Stimulated activated effector memory CD8-positive, alpha-beta T cell treated with anti-CD3 and anti-CD28 coated beads, Interleukin-12 subunit alpha, Interleukin-12 subunit beta, amount 100 ng/mL, for 72 hours (primary cell): ENCODE data around the gene RPL7A.
"Not testable (repeated sequence)": the region's sequence is repeated elsewhere in the genome, so short reads cannot be mapped to it uniquely, and the experiment has no call there.

ENCODE experiments used
- ATAC-seq: fragments of 150-1000 bp; cut with Tn5 transposase; 2 replicates; pipeline ENCODE4 v1.10.0; 2021
- DNase-seq, 2 donors: peaks; one replicate each; pipeline ENCODE4 v3.0.0; 2021 to 2022; ENCODE audit warnings: low spot score in 2 of 2
- H3K27ac Mint-ChIP-seq: one replicate; pipeline ENCODE4 v1.8.0; 2022; ENCODE audit warnings: mild to moderate bottlenecking, mixed read lengths
- H3K36me3 Mint-ChIP-seq: one replicate; pipeline ENCODE4 v1.8.0; 2022; ENCODE audit warnings: mild to moderate bottlenecking, mixed read lengths
- H3K4me1 Mint-ChIP-seq: one replicate; pipeline ENCODE4 v1.8.0; 2022; ENCODE audit warnings: mixed read lengths
- H3K4me3 Mint-ChIP-seq: one replicate; pipeline ENCODE4 v1.8.0; 2022; ENCODE audit warnings: mild to moderate bottlenecking, mixed read lengths
- H3K9me3 Mint-ChIP-seq: one replicate; pipeline ENCODE4 v1.8.0; 2022; ENCODE audit warnings: mixed read lengths

RPL7A gene

GRCh38 chr9:133321411-133321935 lies 26.5 kb upstream of the RPL7A start:
- Mint-ChIP-seq H3K4me1 (peaks cover 10% of the 10 kb centered on the region), H3K36me3 (no peaks in the 10 kb centered on the region), H3K4me3 (no peak overlapping the region), H3K27ac (no peak overlapping the region), H3K9me3 (no peaks in the 10 kb centered on the region)
- ATAC-seq (no peak), DNase-seq (no peak)

DNA sequence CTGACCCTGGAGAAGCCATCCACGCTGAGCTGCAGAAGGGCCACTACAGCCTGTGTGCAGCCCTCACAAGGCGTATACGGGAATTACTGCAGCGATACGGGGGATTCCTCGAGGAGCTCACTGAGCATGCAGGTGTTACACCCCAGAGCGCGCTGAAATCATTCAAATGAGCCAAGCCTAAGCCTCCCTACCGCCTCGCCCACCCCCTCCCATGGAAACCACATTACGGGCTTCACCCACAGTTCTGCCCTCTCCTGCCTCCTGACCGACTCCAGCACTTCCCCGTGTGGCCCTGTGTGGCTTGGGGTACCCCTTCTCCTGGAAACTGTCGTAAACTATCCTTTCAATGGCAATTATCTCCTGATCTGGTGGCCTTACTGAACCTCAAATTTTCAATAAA lies 25.3 kb upstream of the RPL7A start:
- H3K27ac Mint-ChIP-seq, result no peak overlapping the region
- no peaks in the 10 kb centered on the region for H3K9me3 Mint-ChIP-seq
- H3K4me3 Mint-ChIP-seq, result no peak overlapping the region

GRCh38 chr9:133323211-133323610 lies 24.8 kb upstream of the RPL7A start:
- Mint-ChIP-seq H3K4me1 (peaks cover 10% of the 10 kb centered on the region), H3K27ac (no peak overlapping the region), H3K4me3 (no peak overlapping the region), H3K36me3 (peaks cover 2% of the 10 kb centered on the region), H3K9me3 (no peaks in the 10 kb centered on the region)
- DNase-seq (no peak), ATAC-seq (no peak)

More for the DNA sequence above, 25.3 kb upstream of the RPL7A start:
- no peak for ATAC-seq
- Mint-ChIP-seq H3K4me1 (peaks cover 10% of the 10 kb centered on the region), H3K36me3 (no peaks in the 10 kb centered on the region)
- DNase-seq, result no peak

GRCh38 chr9:133323991-133324703 lies 23.9 kb upstream of the RPL7A start:
- Mint-ChIP-seq H3K36me3 (peaks cover 11% of the 10 kb centered on the region), H3K27ac (no peak overlapping the region), H3K9me3 (no peaks in the 10 kb centered on the region), H3K4me3 (no peak overlapping the region), H3K4me1 (peaks cover 16% of the 10 kb centered on the region)
- DNase-seq (no peak), ATAC-seq (no peak)

- H3K27ac Mint-ChIP-seq, DNase-seq, H3K9me3 Mint-ChIP-seq, ATAC-seq, H3K4me3 Mint-ChIP-seq: not testable (repeated sequence)
- Mint-ChIP-seq H3K36me3 (peaks cover 38% of the 10 kb centered on the region), H3K4me1 (peaks cover 19% of the 10 kb centered on the region)
Observed at GRCh38 chr9:133327021-133327420, 21.0 kb upstream of the RPL7A start.

DNA sequence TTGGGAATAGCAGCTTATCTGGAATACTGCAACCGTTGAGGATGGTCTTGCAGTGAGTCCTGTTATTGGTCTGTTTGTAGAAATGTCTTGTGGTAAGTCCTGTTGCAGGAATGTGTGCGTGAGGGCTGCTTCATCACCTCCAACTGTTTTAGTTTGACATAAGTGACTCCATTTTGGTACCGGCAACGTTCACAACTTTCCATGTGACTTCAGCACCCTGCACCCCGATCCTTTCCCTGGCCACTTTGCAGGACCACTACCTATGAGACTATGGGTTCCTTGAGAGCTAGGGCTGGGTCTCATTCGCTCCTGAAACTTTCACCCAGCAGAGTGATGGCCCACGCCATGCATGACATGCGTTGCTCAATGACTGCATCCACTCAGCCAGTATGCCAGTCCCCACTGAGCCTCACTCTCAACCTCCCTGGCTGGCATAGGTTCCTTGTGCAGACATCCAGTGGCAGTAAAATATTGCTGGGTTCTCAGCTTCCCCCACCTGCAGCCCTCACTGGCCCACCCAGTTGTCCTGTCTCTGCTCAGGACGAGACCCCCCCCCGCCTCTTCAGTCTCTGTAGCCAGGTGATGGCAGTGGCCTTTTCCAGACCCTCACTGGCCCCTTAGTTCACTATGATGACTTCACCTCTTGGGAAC lies 20.1 kb upstream of the RPL7A start:
- H3K4me3 Mint-ChIP-seq, result no peak overlapping the region
- peaks cover 47% of the 10 kb centered on the region for H3K36me3 Mint-ChIP-seq
- peak overlapping the region; percentile 11 for H3K27ac Mint-ChIP-seq
- no peak for DNase-seq
- H3K9me3 Mint-ChIP-seq, result no peaks in the 10 kb centered on the region
- H3K4me1 Mint-ChIP-seq, result peaks cover 27% of the 10 kb centered on the region
- ATAC-seq, result no peak

GRCh38 chr9:133329306-133330156 lies 18.5 kb upstream of the RPL7A start:
- H3K27ac Mint-ChIP-seq, H3K4me3 Mint-ChIP-seq, H3K9me3 Mint-ChIP-seq, DNase-seq, ATAC-seq: not testable (repeated sequence)
- peaks cover 63% of the 10 kb centered on the region for H3K36me3 Mint-ChIP-seq
- H3K4me1 Mint-ChIP-seq, result peaks cover 26% of the 10 kb centered on the region

GRCh38 chr9:133331221-133331620 lies 16.8 kb upstream of the RPL7A start:
- no peak for ATAC-seq
- H3K27ac Mint-ChIP-seq, result no peak overlapping the region
- no peak for DNase-seq
- peaks cover 80% of the 10 kb centered on the region for H3K36me3 Mint-ChIP-seq
- no peak overlapping the region for H3K4me3 Mint-ChIP-seq
- H3K9me3 Mint-ChIP-seq, result no peaks in the 10 kb centered on the region
- peaks cover 39% of the 10 kb centered on the region for H3K4me1 Mint-ChIP-seq

DNA sequence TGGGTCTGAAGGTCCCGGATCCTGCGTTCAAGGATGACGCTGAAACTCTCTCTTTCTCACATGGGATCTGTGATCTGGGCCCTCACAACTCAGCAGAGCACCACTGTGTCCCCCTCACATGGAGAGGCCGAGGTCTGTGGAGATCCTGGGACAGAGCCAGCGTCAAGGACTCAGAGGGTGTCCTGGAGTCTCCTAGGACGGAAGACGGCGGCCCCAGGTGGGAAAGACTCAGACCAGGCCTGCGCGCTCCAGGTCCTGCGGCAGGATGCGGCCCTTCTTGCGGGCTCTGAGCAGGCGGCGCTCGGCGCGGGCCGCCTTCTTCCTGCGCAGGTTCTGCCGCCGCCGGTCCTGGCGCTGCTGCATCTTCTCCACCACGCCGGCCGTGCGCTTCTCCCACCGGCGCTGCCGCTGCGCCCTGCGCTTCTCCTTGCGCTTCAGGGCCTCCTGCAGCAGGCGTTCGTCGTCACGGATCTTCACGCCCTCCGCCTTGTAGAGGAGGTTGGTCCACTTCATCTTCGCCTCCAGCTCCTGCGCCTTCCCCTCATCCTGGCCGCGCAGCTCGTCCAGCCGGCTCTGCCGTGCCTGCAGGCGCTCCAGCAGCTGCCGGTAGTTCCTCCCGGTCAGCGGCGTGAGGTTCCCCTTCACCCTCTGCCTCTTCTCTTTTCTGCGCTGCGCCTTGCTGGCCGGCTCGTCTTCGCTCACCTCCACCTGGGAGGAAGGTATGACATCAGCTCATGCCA lies 16.2 kb upstream of the RPL7A start:
- peaks cover 86% of the 10 kb centered on the region for H3K36me3 Mint-ChIP-seq

DNA sequence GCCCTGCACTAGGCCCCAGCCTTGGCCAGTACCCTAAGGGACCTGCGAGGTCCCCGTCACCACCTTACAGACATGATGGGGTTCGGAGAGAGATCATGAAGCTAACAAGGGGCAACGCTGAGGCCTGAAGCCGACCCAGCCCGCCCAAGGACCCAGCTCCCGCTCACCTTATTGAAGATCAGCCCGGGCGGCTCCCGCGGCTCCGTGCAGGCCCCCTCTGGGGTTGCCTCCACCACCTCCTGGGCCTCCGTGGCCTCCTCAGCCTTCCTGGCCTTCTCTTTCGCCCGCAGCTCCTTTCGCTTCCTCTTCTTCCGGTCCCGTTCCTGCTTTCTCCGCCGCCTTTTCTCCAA lies 15.7 kb upstream of the RPL7A start:
- DNase-seq (no peak), ATAC-seq (no peak)
- H3K4me1 Mint-ChIP-seq, result peaks cover 46% of the 10 kb centered on the region
- peaks cover 91% of the 10 kb centered on the region for H3K36me3 Mint-ChIP-seq
- H3K4me3 Mint-ChIP-seq, result no peak overlapping the region
- H3K9me3 Mint-ChIP-seq, result no peaks in the 10 kb centered on the region
- H3K27ac Mint-ChIP-seq, result peak overlapping the region; percentile 17

More for the DNA sequence above, 16.2 kb upstream of the RPL7A start:
- Mint-ChIP-seq H3K4me3 (no peak overlapping the region), H3K27ac (no peak overlapping the region), H3K9me3 (no peaks in the 10 kb centered on the region), H3K4me1 (peaks cover 45% of the 10 kb centered on the region)
- no peak for ATAC-seq
- DNase-seq, result no peak

DNA sequence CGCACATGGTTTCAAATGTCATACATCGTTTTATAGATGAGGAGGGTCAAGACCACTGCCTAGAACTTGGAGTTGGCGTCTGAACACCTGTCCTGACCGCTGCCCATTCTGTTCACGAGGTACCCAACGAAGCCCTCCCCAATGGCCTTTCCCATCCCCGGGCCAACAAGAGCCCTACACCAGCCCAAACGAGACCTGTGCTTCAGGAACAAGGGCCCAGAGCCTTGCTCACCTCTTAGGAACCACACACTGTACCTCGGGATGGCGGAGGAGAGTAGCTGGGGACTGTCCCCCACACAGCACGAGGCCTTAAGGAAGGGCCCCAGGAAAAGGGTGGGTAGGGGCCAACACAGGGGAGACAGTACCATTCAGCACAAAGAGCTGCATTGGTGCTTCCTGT lies 15.0 kb upstream of the RPL7A start:
- DNase-seq (no peak), ATAC-seq (no peak)
- no peaks in the 10 kb centered on the region for H3K9me3 Mint-ChIP-seq
- H3K36me3 Mint-ChIP-seq, result peaks cover 98% of the 10 kb centered on the region
- peaks cover 49% of the 10 kb centered on the region for H3K4me1 Mint-ChIP-seq
- peak overlapping the region; percentile 17 for H3K27ac Mint-ChIP-seq
- no peak overlapping the region for H3K4me3 Mint-ChIP-seq

- Mint-ChIP-seq H3K36me3 (peaks cover 92% of the 10 kb centered on the region), H3K27ac (no peak overlapping the region), H3K9me3 (no peaks in the 10 kb centered on the region), H3K4me1 (peaks cover 50% of the 10 kb centered on the region), H3K4me3 (no peak overlapping the region)
- no peak for ATAC-seq
- no peak for DNase-seq
Observed at GRCh38 chr9:133333566-133333965, 14.5 kb upstream of the RPL7A start.

DNA sequence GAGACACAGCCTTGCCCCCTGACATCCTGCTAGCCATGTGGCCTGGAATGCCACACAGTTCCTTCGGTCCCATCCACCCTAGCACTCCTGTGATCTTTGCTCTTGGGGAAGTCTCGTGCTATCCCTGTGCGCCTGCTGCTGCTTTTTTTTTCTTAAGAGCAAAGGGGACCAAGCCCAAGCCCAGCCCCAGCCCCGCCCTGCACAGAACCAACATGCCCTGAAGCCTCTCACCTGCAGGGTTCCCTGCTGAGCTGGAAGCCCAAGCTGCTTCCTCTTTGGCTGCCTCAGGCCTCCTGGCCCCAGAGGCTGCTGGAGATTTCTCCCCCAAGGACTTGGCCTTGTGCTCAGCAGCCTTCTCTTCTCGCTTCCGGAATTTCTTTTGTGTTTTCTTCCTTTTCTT lies 13.9 kb upstream of the RPL7A start:
- Mint-ChIP-seq H3K4me3 (peak overlapping the region; percentile 90), H3K9me3 (no peaks in the 10 kb centered on the region), H3K36me3 (peaks cover 92% of the 10 kb centered on the region), H3K4me1 (peaks cover 44% of the 10 kb centered on the region), H3K27ac (peak overlapping the region; percentile 93)
- no peak for DNase-seq
- no peak for ATAC-seq

GRCh38 chr9:133334888-133335287 lies 13.1 kb upstream of the RPL7A start:
- peaks cover 94% of the 10 kb centered on the region for H3K36me3 Mint-ChIP-seq
- DNase-seq, result not testable (repeated sequence)
- peaks cover 43% of the 10 kb centered on the region for H3K4me1 Mint-ChIP-seq

More at GRCh38 chr9:133334888-133335287, 13.1 kb upstream of the RPL7A start:
- not testable (repeated sequence) for H3K9me3 Mint-ChIP-seq, ATAC-seq
- peak overlapping the region; percentile 93 for H3K27ac Mint-ChIP-seq
- H3K4me3 Mint-ChIP-seq, result peak overlapping the region; percentile 90
